GM11168 (cell line): ENCODE results near the gene MLANA.

Source experiments
- in situ Hi-C: fragments of 300-500 bp; cut with MboI; formaldehyde crosslinking; loops from one replicate; pipeline ENCODE4 v1.12.0; 2022; ENCODE audit warnings: low sequenced_read_pairs; ENCODE audit not compliant: unreplicated experiment

MLANA gene

DNA sequence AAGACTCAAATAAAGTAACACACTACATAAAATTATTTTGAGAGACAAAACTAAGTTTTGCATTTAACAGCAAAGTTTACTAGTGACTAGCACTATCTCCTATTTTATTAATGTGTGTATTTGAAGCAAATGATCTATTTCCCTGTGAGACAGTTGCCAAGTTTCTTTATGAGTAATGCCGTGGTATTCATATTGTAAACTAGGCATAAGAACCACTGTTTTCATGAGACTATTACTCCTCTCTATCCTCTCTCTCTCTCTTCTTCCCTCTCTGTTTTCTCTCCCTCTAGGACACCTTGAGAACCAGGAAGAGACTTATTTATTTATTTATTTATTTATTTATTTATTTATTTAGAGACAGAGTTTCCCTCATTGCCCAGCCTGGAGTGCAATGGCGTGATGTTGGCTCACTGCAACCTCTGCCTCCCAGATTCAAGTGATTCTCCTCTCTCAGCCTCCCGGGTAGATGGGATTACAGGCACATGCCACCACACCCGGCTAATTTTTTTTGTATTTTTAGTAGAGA lies 61.1 kb downstream of the MLANA start:
- in situ Hi-C loops, result no loop called here

DNA sequence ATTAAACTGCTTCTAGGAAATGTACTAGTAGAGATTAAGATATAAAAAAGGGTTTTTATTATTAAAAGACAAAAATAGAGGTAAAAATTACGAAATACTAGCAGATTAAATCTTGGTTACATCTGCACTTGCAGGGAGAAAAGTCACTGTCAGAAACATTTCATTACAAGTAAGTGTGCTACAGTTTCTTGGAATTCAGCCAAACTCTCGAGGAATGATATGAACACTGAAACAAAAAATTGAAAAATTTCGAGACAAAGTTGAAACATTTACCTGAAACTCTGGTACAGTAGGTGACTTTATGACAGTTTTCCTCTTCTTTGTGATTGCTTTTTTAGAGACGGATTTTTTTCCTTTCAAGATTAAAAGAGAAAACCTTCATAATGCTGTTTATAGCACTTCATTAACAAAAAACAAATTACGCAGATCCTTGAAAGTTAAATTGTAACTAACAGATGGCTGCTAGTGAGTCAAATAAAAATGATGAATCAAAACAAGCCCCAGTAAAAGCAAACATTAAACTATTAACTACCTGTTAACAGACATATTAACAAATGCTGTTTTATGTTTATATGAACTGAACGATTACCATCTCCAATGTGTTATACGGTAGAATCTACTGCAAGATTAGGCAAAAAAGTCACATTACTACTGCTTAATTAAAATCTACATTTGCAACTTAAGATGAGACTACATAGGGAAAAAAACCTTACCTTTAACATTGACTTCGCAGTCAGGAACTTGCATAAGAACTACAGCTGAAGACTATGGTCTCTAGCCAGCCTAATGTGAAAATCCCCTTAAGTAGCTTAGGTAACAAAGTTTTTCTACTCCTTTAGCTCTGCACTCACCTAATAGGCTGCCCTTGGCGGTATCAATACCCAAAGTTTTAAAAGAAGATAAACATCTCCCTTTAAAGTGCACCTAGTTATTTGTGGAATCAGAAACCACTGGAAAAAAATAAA lies 63.3 kb downstream of the MLANA start:
- in situ Hi-C loops, result no loop called here

DNA sequence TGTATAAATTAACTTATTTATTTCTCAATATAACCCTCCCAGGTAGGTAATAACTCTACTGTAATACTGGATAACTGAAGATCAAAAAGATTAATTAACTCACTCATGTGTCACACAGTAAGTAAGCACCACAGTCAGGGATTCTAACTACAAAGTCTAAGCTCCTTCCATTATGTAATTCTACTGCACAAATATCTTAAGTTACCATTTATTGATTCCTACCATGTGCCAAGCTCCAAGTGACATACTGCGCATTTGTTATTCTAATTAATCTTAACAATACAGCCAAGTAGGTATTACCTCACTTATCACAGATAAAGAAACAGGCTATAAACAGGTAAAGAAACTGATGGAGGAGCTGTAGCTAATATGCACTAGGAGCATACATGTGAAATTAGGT lies 66.5 kb downstream of the MLANA start:
- in situ Hi-C loops, result no loop called here

DNA sequence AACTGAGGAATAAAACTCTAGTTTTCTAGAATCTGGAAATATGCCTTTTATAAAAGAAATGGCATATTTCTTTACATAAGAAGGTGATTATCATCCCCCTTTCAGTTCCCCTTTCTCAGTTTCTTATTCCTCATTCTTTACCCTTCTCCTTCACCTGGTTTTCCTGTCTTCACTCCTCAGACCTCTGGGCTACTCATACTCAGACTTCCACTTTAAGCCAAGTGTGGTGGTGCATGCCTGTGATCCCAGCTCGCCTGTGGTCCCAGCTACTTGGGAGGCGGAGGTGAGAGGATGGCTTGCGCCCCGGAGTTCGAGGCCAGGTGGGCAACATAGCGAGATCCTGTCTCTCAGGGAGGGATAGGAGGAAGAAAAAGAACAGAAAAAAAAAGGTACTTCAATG lies 67.6 kb downstream of the MLANA start:
- in situ Hi-C loops, result no loop called here
